Stimulated activated CD4-positive, alpha-beta T cell treated with anti-CD3 and anti-CD28 coated beads, Interleukin-4, amount 100 ng/mL, for 4 hours (primary cell): ENCODE results near the gene MXD4.

Experiments
- DNase-seq, 2 experiments: peaks; one replicate each; pipeline ENCODE4 v3.0.0-alpha.2; 2020

MXD4 gene

DNA sequence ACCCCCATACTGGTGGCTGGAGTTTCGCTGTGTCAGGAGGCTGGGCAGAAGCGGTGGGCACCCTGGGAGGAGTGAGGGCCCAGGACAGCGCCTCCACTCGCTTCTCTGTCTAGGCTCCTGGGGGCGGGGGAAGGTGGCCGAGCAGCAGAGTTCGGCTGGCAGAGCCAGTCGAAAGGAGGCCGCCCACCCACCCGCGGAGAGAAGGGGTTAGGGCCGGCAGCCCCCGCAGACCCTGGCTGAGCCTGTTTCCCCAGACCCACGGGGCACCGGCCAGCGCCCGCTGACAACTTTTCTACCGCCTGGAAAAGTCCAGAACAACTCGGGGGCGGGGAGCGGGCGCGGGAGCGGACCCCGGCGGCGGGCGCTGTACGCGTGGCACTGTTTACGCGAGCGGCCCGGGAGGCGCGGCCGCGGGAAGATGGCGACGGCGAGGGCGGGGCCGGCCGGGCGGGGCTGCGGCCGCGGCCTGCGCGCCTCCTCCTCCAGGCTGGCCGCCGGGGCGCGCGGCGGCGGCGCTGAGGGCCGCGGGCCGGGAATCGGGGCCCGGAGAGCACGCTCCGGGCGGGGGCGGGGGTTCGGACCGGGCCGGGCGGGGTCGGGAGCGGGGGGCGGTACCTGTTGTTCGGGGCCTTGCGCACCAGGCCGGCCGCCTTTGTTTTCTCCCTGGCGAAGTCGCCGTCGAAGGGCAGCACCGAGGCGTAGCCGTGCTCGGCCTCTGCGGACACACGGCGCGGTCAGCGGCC lies 628 bp downstream of the MXD4 start:
- DNase-seq: peak; percentile 17 to 54

DNA sequence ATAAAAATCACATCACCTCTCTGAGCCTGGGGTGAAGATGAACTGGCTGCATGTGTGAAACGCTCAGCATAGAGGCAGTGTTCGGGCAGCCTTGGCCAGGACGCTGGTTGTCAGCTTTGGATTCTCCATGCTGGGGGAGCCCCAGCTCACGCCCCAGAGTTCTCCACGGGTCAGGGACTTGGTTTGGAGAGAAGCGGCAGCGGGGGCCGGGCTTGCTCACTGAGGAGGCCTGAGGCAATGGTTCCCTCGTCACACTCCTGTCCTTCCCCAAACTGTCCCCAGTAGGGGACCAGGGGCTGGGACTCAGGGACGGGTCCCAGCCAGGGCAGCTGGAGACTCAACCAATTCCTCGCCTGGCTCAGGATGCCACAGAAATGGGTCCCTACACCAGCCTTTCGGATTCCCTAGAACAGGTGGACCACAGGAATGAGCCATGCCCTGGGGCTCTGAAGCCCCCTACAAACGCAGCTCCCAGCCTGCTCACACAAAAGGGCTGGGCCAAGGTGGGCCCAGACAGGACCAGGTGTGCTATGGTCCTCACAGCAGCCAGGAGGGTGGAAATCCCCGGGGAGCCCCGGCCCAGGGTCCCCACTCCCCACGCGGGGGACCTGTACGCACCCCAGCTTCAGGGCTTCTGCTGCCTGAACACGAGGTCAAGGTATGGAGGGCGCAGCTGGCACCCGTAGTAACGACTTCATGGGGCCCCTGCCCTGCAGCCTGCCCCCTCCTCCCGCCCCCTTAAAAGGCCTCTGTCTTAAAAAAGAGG lies 1.4 kb downstream of the MXD4 start:
- no peak for DNase-seq

DNA sequence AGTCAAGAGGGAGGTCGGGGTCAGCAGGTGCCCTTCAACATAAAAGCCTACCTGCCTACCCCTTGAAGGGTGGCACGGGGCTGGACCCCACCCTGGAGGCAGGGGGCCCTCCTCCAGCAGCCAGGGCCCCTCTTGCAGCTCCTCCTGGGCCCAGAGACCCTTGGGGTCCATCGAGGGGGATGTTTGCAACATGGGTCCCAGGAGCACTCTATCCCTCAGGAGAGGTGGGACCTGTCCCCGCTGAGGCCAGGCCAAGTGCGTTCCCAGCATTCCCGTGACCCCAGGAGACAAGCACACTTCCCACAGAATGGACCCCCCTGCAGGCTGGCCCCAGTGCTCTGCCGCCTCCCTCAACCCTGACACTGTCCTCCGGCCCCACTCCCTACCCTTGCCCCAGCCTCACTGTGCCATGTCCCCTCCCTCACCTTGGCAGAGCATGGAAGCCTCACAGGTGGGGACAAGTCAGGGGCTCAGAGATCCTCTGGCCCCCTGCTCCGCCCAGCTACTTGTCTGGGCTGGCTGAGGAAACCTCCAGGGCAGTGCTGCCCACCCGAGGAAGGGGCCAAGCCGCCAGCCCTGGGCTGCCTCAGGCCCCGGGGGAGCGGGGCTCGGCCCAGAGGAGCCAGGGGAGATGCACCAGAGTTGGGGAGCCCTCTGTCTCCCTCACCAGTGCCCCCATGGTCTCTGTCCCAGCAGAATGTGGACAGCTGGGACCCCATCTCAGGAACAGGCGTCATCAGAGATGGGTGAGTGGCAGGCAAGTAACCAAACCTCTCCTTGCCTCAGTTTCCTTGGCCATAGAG lies 2.2 kb downstream of the MXD4 start:
- DNase-seq: peak in 1 of 2 experiments; percentile 0

DNA sequence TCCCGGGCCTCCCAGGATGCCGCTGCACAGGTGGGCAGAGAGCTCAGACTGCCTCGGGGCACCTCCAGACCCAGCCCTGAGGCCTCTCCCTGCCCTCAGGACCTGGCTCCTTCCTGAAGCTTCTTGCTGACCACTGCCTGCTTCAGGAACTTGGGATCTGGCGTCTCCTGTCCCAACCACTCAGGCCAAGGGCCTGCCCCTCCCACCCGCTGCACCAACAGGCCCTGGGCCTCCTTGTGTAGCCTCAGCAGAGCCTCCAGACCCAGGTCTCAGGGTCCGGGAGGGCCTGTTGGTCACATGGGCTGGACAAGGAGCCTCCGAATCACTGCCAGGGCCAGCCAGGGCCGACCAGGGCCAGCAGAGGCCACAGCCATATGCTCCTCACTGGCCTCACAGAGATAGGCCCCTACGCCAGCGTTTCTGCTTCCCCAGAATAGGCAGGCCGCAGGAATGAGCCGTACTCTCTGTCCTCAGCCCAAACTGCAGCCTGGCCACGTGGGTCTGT lies 2.8 kb downstream of the MXD4 start:
- peak in 1 of 2 experiments; percentile 1 for DNase-seq

DNA sequence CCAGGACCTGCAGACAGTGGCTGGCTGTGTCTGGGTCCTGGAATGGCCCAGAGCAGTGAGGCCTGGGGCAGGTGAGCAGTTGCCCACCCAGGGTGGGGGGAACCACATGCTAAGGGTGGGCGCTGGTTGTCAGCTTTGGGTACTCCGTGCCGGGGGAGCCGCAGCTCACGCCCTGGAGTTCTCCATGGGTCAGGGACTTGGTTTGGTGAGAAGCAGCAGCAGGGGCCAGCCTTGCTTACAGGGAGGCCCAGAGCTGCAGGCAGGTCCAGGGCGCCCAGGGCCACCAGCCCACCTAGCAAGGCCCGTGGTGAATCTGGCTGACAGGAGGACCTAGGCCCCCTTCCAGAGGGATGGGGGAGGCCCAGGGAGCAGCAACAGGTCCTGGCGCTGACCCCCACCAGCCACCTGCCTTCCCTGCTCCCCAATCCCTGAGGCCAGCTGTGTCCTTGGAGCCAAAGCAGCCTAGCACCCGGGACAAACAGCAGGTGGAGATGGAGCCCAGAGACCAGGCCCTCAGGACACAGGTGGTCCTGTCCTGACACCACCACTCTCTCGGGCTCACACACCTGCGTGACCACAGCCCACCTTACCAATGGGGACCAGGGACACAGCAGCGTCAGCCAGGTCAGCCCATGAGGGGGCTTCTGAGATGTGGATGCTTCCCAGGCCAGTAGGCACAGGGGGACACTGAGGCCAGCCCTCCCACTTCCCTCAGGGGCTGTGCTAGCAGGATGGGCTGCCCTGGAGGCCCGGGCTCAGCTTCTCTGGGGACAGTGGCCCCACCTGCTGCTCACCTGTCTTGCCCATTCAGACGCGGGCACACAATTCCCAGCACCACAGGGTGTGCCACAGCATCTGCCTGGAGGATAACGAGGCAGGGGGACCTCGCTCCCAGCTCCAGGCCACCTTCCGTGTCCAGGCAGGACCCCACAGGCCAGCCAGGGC lies 3.5 kb downstream of the MXD4 start:
- DNase-seq: peak in 1 of 2 experiments; percentile 0

DNA sequence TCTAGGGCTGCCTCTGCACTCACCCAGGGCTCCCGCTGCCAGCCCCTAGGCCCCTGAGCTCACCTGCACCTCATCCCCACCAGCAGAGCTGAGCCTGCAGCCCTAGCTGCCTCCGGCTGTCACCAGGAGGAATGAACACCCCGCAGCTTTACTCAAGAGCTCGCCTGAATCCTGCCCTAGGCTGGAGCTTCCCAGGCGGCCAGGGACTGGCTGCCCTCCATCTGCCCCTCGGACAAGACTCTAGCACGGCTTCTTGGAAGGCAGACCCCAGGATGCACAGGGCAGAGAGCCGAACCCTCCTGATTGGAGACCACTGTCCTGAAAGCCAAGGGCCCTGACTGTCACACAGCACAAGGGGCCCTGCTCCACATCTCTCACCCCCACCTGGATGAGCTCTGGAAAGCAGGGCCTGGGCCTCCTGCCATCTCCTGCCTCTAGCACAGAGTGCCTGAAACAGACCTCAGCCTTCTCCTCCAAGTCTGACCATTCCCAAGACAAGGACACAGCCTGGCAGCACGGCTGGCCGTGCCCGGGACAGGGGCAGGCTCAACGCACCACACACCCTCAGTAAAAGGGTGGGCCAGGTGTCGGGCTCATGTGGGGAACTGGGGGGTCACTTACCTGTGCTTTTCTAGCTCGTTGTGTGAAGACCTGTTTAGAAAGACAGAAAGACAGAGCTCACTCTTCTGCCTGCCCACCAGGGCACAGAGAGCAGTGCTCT lies 4.4 kb downstream of the MXD4 start:
- DNase-seq: no peak

DNA sequence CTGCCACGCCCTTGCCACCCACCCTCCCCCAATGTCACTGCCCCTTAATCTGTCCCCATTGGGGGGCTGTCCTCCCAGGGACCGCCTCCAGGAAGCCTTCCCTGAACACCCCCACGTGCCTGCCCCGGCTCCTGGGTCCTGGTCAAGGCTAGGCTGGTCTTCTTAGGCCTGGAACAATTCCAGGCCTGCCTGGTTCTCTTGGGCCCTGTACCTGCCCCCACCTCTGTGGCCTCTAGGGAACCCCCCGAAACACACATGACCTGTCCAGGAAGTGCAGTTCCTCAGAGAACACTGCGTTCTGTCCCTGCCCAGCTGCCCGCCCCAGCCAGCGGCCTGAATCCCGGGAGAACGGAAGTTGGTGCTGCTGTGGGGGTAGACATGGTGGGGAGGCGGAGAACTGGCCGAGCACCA lies 5.1 kb downstream of the MXD4 start:
- DNase-seq: no peak

DNA sequence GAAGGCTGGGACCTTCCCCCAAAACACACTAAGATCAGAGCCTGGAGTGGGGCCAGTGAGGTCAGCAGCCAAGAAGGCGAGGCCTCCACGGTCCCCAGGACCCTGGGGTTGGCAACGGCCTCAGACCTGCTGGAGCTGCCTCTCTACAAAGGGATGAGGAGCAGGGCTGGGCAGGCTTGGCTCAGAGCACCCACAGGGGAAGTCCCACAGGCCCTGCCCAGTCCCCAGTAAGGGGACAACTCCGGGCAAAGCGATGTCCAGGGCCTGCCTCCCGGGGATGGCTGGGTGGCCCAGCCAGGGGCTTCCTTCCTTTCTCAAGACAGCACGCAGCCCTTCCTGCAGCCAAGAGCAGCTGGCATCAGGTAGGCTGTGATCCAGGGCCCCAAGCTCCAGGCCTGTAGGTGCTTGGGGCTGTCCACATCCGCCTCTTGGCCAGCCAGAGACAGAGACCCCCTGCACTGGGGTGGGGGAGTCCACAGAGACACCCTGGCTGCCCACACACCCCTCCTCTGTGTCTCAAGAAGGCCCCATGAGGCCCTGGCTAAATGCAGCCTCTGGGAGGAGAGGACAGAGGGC lies 5.7 kb downstream of the MXD4 start:
- peak in 1 of 2 experiments; percentile 0 for DNase-seq

DNA sequence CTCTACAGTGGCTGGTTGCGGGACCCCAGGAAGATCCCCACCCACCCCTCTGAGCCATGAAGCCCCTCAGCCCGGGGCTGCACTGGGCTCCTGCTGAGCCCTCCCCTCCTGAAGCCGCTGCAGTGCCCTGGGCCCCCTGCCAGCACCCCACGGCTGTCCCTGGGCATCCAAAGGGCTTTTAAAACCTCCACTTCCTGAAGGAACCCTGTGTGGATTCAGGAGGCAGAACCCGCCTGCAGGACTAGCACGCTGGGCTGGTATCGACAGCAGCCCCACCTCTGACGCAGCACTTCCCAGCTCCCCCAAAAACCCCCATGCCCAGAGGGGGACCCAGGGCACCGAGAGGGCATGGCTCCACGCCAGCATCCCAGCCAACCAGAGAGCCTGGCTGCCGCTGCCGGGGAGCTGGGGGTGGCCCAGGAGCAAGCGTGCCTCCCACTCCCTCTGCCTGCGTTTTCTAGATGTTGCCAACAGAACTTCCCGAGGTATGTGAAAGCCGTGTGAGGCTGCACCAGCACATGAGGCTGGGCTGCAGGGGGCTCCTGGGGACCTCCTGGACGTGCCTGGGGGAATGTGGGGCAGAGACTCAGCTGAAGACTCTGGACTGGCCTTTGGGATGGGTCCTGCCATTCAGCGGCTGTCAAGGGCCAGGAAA lies 6.3 kb downstream of the MXD4 start:
- peak in 1 of 2 experiments; percentile 0 for DNase-seq

DNA sequence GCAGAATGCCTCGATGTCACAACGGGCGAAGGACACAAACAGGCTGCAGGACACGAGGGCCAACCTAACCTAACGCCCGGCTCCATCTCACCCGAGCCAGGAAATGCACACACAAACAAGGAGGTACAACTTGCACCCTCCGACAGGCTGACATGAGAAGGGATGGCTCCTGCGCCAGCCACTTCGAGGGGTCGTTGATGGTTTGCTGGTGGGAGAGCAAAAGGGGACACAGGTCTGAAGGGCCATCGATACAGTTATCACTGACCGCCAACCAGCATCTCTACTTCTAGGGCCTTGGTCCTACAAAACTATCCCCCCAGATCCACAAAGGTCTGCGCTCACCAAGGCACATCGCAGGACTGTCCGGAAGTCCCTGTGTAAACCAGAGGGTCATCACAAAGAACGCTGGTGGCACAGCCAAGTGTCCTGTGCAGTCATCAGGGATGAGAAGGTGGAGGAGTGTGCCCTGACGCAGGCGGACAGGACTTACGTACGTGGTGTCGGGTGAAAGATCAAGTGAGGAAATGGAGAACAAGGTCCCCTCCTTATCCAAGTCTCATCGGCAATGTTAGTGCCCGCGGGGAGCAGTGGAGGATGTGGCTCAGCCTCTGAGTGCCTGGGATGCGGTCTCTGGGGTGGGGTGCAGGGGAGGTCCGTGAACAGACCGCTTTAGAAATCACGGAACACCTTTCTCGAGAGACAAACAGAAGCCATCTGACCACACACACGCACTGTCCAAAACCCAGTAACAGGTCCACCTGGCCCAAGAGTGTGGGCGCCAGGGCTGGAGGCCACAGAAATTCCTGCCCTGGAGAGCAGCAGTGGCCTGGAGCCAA lies 7.0 kb downstream of the MXD4 start:
- DNase-seq: no peak

DNA sequence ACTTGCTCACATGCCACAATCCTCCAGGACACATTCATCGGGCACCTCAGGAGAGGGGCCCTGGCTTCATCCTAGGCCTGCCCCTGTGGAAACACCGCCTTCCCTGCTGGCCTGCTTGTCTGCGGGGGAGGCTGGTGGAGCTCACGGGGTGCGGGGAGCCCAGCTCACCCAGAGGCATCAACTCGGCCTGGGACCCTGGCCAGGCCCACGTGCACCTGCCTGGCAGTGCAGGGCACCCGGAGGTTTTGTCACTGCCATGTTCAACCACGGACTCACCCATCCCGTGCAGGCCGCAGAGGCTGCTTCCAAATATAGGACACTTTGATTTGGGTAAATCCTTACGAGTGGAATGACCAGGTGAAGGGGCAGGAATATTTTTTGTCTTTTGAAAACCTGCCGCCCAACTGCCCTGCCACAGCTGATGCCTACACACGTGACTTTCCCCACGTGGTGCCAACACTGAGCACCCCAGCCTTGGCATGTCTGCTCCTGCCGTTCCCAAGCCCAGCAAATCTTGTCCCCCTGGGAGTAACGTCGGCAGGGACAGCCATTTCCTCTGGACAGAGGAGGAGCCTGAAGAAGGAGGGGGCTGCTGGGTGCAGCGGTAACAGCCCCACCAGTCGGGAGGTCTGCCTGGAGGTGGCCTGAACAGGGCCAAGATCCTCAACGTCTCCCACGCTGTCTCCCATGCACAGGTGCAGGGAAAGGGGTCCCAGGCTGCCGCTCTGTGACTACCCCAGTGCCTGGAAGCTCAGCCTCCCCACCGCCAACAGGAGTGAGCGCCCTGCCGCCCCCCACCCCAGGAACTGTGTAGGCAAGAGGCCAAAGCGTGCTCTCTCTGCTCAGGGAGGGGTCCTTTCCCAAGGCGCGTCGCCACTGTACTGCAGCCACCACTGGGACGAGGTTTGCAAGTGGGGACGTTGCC lies 8.5 kb downstream of the MXD4 start:
- DNase-seq: peak in 1 of 2 experiments; percentile 0

DNA sequence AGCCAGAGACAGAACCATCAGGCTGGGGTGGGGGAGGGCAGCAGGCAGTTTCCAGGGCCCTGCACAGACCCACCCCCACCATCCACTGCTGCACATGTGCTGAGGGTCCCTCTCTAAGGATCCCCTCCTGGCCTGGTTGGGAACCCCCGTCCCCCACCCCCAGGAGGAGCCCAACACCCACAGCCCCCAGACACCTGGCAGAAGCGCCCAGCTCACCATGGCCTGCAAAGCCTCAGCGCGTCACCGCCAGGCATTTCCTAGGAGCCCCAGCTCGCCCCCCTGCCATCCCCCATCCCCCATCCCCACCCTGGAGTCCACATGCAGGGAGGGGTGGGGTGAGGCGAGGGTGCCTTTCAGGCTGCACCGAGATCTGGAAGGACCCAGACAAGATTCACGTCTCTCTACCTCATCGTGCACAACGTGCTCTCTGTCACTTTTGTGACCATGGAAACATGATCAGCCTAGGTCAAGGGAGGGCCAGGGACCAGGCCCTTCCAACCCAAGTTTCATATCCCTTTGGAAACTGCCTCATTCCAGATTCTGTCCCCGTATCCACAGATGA lies 9.3 kb downstream of the MXD4 start:
- no peak for DNase-seq

DNA sequence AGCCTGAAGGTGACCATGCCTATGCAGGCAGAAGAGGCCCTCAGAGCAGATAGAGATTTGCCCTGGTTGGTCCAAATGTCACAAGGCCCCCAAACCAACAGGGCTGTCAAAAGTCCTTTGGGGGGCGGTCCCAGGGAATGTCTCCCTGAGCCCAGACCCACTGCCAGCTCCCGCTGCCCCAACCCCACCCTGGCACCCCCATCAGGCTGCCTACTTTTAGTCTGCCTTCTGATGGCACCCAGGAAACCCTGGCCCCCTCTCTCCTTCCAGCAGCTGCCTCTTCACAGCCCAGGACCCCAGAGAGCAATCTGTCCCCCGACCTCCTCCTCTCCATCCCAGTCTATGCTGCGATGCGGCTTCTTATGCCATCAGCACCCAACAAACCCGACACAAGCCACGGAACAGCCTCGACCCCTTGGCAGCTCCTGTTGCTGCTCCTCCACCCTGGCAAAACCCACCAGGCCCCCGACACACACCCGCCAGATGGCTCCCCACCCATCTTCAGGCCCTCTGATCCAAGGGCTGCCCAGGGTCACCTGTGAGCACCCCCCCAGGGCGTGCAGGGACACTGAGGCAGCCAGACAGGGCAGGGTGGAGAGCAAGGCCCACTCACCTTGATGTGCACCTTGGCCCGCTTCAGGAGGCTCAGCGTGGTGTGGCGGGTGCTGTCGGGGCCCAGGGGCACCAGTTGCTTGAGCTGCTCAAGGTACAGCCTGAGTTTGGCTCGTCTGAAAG lies 9.9 kb downstream of the MXD4 start:
- DNase-seq: no peak

DNA sequence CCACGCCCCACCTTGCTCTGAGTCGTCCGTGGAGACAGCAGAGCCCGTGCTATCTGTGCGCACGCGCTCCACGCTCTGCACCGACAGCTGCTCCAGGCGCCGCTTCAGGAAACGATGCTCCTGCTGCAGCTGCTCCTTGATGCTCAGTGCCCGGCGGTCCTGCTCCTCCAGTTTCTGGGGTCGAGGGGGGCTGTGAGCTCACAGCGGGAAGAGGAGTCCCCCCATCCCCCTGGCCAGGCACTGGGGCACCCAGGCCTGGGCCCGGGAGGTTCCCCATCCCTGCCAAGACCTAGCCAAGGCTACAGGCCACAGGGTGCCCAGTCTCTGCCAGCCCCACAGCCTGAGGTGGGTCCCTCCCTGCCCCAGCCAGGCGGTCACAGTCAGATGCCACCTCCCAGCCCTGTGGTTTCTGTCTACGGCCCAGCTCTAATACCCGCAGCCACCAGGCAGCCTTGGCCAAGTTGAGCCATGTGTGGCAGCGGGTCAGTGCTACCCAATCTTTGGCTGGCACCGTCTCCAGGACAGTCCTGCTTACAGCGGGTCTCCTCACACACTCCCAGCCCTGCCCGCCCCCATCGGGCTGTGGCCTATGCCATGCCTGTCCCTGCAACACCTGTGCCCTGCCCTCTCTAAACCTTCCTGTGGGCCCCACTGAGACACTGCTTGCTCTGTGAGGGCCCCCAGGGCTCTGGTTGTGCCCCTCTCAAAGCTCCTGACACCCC lies 10.7 kb downstream of the MXD4 start:
- DNase-seq: peak in 1 of 2 experiments; percentile 0

DNA sequence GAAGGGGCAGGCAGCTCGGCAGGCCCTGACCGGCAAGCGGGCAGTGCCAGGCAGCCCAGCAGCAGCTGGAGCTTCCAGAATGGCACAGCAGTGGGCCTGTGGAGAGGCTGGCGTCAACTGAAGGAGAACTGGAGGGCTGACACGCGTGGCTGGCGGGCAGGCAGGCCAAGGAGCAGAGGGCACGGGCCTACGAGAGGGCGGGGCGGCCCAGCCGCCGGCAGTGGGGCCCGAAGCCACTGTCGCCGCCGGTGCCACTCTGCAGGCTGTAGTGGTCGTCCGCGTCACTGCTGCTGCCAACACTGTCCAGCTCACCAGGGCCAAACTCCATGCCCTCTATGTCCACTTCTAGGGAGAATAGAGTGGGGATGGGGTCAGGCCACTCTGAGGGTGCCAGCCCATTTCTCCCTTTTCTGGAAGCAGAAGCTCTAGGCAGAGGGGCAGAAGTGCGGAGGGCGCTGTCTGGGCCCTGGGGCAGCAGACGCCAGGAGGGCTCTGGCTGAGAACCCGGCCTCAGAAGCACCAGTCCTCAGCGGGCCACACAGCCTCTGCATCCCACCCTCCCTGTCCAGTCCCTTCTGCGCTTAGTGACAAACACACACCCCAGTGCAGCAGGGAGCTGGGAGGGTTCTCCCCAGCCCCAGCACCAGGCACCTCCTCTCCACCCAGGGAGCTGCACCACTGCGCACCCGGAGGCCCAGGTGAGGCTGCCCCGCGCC lies 11.4 kb downstream of the MXD4 start:
- DNase-seq: no peak
